DMS53 treated with DMSO at 0.1 percent for 48 hours (cell line): ENCODE measurements around the gene CDKL1.
"Not testable (repeated sequence)": the region's sequence is repeated elsewhere in the genome, so short reads cannot be mapped to it uniquely, and the experiment has no call there.

ENCODE experiments used
- DNase-seq: peaks from one replicate; lab custom pipeline; 2025; ENCODE audit not compliant: unreplicated experiment; lab: John Stamatoyannopoulos, UW

Gene CDKL1

DNA sequence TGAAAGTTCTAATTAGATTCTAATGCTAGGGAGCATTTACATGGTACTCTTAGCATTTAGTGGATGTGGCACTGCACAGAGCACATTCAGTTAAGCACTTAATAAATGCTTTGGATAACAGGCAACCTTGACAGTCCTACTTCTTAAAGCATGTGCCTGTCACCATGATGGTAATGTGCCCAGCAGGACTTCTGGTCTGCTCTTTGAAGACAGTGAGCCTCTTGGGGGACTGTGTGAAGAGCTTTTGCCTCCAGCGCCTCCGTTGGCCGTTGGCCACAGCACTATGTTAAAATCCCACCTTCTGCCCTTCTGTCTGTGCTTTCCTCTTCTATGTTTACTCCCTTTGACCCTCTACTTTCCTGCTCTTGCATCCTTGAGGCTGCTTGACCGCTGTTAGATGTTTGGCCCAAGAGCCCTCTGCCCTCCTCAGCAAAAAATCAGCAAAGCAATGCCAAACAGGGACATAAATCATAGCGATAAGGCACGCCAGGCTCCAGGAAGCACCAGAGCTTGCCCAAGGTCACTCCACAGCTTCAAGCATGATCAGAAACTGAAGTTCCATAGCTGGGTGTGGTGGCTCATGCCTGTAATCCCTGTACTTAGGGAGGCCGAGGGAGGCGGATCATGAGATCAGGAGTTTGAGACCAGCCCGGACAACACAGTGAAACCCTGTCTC, 8.3 kb downstream of the CDKL1 start:
- no peak for DNase-seq

DNA sequence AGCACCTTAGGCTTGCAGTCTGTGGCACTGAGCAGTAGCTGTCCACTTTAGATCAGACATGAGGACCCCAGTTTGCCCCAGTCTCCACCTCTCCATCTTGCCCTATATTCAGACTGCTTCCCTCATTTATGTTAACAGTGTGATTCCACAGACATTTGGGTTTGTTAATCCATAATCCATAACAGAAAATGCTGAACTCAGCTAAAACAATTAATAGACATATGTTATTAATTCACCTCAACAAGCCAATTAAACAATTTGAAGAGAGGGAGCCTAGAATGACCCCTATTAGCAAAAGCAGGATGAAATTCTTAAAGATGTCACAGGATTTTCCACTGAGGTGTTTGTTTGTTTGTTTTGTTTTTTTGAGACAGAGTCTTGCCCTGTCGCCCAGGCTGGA, 9.1 kb downstream of the CDKL1 start:
- no peak for DNase-seq

GRCh38 chr14:50383618-50384225, 13.0 kb downstream of the CDKL1 start:
- DNase-seq: no peak

DNA sequence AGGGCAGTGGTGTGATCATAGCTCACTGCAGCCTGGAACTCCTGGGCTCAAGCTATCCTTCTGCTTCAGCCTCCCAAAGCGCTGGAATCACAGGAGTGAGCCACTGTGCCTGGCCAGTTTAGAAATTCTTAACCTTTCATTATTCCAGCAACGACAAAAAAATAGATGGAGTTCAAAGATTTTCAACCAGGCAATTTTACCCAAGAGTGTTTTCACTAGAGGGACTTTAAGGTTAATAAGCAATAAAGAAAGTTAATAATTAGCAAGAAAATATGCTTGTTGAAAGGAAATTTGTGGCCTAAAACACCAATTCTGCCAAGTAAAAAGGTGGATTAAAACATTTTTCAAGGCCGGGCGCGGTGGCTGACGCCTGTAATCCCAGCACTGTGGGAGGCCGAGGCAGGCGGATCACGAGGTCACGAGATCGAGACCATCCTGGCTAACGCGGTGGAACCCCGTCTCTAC, 14.8 kb downstream of the CDKL1 start:
- no peak for DNase-seq

DNA sequence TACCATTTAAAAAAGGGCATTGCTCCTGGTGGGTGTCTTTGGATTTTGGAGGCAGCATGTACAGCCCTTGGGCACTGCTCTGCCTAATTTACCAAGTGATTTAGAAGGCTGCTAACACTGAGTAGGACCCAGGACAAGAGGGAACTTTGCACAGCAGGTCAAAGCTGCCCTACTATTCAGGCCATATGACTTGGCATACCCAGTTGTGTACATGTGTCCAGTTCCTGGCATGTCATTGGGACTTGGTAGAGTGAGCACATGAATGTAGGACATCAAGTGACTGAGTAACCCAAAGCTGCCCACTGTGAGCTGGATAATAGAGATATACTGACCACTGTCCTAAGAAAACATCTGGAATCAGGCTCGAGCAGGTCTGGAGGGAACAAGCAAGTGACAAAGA, 15.7 kb downstream of the CDKL1 start:
- no peak for DNase-seq

- no peak for DNase-seq
These were observed 16.2 kb downstream of the CDKL1 start for GRCh38 chr14:50380455-50380854.

DNA sequence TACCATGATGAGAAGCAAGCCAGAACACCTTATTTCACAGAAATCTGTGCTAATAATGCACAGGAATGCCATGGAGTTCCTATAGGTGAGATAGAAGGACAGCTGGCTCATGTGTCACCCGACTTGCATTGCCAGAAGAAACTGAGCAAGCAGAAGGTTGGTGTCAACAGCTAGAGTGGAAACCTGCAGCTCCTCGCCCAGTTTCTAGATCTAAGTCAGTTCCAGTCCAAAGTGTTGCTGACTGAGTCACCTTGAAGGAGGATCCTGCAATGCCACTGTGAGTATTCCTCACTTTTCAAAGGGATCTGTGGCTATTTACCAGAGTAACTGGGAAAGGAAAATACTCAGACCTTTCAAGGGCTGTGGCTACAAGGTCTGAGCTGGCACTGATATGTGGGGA, 17.1 kb downstream of the CDKL1 start:
- DNase-seq: no peak

DNA sequence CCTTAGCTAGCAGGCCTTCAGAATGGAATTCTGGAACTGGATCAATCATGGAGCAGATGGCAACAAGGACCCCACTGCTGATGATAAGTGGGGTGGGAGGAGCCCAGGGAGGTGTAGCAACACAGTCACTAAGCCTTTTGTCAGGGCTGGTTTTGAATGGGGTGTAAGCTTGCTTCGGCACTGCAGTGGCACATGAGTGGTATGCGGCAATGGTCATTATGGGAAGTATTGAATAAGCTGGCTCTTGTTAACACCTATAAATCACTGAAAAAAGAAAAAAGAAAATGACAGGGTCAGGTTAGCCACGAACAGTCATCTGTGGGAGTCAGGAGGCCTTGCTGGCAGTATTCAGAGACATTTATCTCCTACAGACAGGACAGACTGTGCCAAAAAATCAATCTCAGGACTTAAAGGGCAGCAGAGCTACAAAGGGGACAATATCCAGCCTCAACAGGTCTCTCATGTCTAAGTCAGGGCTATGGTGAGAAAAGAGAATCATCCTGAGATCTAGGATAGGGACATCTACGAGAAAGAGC, 19.1 kb downstream of the CDKL1 start:
- DNase-seq: no peak

- DNase-seq: no peak
These were observed 20.9 kb downstream of the CDKL1 start for GRCh38 chr14:50375760-50376159.

DNA sequence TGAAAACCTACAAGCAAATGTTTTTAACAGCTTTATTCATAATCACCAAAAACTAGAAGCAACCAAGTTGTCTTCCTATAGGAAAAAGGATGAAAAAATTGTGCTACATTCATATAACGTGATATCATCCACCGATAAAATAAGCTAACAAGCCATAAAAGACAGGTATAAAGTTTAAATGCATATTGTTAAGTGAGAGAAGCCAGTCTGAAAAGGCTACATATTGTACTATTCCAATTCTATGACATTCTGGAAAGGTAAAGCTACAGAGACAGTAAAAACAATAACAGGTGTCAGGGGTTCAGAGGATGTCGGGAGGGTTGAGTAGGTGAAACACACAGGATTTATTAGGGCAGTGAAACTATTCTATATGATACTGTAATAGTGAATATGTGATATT, 22.7 kb downstream of the CDKL1 start:
- no peak for DNase-seq

GRCh38 chr14:50371546-50371945, 25.1 kb downstream of the CDKL1 start:
- DNase-seq: no peak

DNA sequence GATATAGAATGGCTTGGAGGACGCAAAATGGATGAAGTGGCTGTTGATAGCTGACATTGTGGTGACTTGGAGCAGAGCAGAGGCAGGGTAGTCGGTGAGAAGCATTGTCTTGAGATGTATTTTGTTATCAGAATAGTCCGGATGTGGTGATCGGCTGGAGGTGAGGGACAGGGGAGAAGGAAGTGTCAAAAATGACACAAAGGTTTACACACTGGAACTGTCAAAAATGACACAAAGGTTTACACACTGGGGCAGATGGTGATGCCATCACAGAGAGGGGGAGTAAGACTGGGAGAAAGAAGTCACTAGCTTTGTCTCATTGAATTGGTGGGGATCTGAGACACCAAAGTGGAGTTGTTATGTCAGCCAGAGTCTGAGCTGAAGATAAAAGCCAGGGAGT, 30.1 kb downstream of the CDKL1 start:
- DNase-seq: no peak

- DNase-seq: no peak
These were observed 30.6 kb downstream of the CDKL1 start for GRCh38 chr14:50366115-50366514.

GRCh38 chr14:50365572-50365971, 31.1 kb downstream of the CDKL1 start:
- DNase-seq: not testable (repeated sequence)

DNA sequence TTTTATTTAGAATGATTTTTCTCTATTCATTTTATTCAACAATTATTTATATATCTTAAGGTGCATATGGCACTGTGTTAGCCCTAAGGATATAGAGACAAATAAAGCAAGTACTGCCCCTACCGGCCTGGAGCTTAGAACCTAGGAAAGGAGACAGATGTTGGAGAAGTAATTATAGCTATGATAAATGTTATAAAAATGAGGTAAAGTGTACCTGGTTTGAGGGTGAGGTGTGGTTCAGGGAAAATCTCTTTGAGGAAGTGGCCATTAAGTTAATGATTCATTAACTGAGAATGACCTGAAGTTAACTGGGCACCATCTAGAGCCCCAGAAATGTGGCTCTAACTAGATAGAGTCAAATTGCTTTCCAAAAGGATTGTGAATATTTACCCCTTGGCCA, 31.9 kb downstream of the CDKL1 start:
- DNase-seq: no peak

- DNase-seq: no peak
These were observed 33.0 kb downstream of the CDKL1 start for GRCh38 chr14:50363714-50364111.

- DNase-seq: no peak
These were observed 33.6 kb downstream of the CDKL1 start for GRCh38 chr14:50362764-50363713.

DNA sequence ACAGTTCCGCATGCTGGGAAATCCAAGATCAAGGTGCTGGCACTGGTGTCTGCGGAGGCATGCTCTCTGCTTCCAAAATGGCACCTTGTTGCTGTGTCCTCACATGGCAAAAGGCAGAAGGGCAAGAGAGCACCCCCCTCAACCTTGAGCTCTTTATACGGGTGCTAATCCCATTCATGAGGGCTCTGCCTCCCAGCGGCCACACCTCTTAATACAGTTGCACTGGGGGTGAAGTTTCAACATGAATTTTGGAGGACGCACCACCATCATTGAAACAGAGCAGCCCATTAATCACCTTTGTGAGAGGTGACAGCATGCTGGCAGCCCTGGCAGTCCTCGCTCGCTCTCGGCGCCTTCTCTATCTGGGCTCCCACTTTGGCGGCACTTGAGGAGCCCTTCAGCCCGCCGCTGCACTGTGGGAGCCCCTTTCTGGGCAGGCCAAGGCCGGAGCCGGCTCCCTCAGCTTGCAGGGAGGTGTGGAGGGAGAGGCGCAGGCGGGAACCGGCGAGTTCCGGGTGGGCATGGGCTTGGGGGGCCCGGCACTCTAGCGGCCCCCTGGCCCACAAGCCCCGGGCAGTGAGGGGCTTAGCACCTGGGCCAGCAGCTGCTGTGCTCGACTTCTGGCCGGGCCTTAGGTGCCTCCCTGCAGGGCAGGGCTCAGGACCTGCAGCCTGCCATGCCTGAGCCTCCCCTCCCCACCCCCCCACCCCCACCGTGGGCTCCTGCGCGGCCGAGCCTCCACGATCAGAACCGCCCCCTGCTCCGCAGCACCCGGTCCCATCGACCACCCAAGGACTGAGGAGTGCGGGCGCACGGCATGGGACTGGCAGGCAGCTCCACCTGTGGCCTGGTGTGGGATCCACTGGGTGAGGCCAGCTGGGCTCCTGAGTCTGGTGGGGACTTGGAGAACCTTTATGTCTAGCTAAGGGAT, 34.9 kb downstream of the CDKL1 start:
- DNase-seq: not testable (repeated sequence)

GRCh38 chr14:50360851-50361250, 35.8 kb downstream of the CDKL1 start:
- DNase-seq: no peak

- no peak for DNase-seq
These were observed 36.6 kb downstream of the CDKL1 start for GRCh38 chr14:50360093-50360492.
